ACC112 (cell line): ENCODE data around the gene SLC66A2.

Experiments used
- H2AFZ ChIP-seq: fragments of 200-600 bp; sonication (generic); one replicate; pipeline ENCODE4 v1.6.0; 2017; ENCODE audit warnings: antibody characterized with exemption, low read length; ENCODE audit not compliant: unreplicated experiment
- H3K27ac ChIP-seq: fragments of 200-600 bp; sonication (generic); 2 replicates; pipeline ENCODE4 v1.5.1; 2014; ENCODE audit warnings: low read depth, mild to moderate bottlenecking, antibody characterized with exemption, low read length, moderate library complexity
- H3K27me3 ChIP-seq: fragments of 200-600 bp; sonication (generic); 2 replicates; pipeline ENCODE4 v1.6.1; 2014; ENCODE audit warnings: mild to moderate bottlenecking, antibody characterized with exemption, low read length, moderate library complexity, mixed read lengths; ENCODE audit not compliant: insufficient read depth
- H3K36me3 ChIP-seq: fragments of 200-600 bp; sonication (generic); 2 replicates; pipeline ENCODE4 v1.6.1; 2016; ENCODE audit warnings: mild to moderate bottlenecking, antibody characterized with exemption, low read length, moderate library complexity, mixed read lengths; ENCODE audit not compliant: insufficient read depth
- H3K4me1 ChIP-seq: fragments of 200-600 bp; sonication (generic); one replicate; pipeline ENCODE4 v1.6.1; 2016; ENCODE audit warnings: low read length, mixed read lengths; ENCODE audit not compliant: insufficient read depth, unreplicated experiment, control insufficient read depth
- H3K4me3 ChIP-seq: fragments of 200-600 bp; sonication (generic); 2 replicates; pipeline ENCODE4 v1.5.1; 2014; ENCODE audit warnings: mild to moderate bottlenecking, low read depth, low read length
- H3K79me2 ChIP-seq: fragments of 200-600 bp; sonication (generic); one replicate; pipeline ENCODE4 v1.6.0; 2016; ENCODE audit warnings: low read length; ENCODE audit not compliant: control insufficient read depth, unreplicated experiment, insufficient read depth

SLC66A2 gene

GRCh38 chr18:79876497-79876896, 75.0 kb downstream of the SLC66A2 start:
- no peaks in the 10 kb centered on the region for H3K79me2 ChIP-seq
- no peaks in the 10 kb centered on the region for H3K36me3 ChIP-seq
- H3K4me3 ChIP-seq, result no peak overlapping the region
- H3K27me3 ChIP-seq, result peaks cover 22% of the 10 kb centered on the region
- no peak overlapping the region for H3K27ac ChIP-seq
- H2AFZ ChIP-seq, result no peak overlapping the region
- H3K4me1 ChIP-seq, result no peaks in the 10 kb centered on the region

DNA sequence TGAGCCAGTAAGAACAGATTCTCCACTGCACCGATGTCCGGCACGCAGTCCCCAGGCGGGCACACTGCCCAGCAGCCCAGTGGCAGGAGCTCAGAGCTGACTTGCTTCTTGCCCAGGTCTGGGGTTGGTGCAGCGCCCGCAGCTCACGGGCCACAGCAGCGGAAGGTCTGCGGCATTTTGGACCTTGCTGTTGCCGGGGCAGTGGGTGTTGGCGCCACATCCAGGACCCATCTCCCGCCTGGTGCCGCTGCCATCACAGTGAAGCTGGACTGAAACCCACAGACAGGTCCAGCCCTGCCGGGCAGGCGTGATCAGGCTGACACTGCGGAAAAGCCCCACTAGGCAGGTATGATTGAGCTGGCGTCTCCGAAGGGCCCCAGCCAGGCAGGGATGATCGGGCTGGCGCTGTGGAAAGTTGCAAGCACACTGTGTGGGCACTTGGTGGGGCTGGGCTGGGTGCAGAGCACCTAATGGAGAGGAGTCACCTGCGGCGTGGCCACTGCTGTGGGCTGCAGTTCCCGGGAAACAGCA, 75.5 kb downstream of the SLC66A2 start:
- no peaks in the 10 kb centered on the region for H3K4me1 ChIP-seq
- H3K4me3 ChIP-seq, result no peak overlapping the region
- no peaks in the 10 kb centered on the region for H3K79me2 ChIP-seq
- no peak overlapping the region for H3K27ac ChIP-seq
- H2AFZ ChIP-seq, result no peak overlapping the region
- H3K27me3 ChIP-seq, result peaks cover 22% of the 10 kb centered on the region
- H3K36me3 ChIP-seq, result no peaks in the 10 kb centered on the region

- no peak overlapping the region for H2AFZ ChIP-seq
Observed at GRCh38 chr18:79875531-79875919, 75.9 kb downstream of the SLC66A2 start.

GRCh38 chr18:79874553-79875530, 76.6 kb downstream of the SLC66A2 start:
- no peaks in the 10 kb centered on the region for H3K79me2 ChIP-seq
- no peaks in the 10 kb centered on the region for H3K36me3 ChIP-seq
- H3K4me3 ChIP-seq, result no peak overlapping the region
- no peak overlapping the region for H3K27ac ChIP-seq
- H2AFZ ChIP-seq, result no peak overlapping the region
- H3K27me3 ChIP-seq, result peaks cover 22% of the 10 kb centered on the region
- H3K4me1 ChIP-seq, result no peaks in the 10 kb centered on the region

More at GRCh38 chr18:79875531-79875919, 75.9 kb downstream of the SLC66A2 start:
- Histone ChIP-seq H3K27ac (no peak overlapping the region), H3K4me1 (no peaks in the 10 kb centered on the region), H3K4me3 (no peak overlapping the region), H3K79me2 (no peaks in the 10 kb centered on the region), H3K27me3 (peaks cover 22% of the 10 kb centered on the region), H3K36me3 (no peaks in the 10 kb centered on the region)

GRCh38 chr18:79873449-79874110, 77.9 kb downstream of the SLC66A2 start:
- Histone ChIP-seq H2AFZ (no peak overlapping the region), H3K4me1 (no peaks in the 10 kb centered on the region), H3K36me3 (no peaks in the 10 kb centered on the region), H3K79me2 (no peaks in the 10 kb centered on the region), H3K27me3 (peaks cover 22% of the 10 kb centered on the region), H3K4me3 (no peak overlapping the region), H3K27ac (no peak overlapping the region)

DNA sequence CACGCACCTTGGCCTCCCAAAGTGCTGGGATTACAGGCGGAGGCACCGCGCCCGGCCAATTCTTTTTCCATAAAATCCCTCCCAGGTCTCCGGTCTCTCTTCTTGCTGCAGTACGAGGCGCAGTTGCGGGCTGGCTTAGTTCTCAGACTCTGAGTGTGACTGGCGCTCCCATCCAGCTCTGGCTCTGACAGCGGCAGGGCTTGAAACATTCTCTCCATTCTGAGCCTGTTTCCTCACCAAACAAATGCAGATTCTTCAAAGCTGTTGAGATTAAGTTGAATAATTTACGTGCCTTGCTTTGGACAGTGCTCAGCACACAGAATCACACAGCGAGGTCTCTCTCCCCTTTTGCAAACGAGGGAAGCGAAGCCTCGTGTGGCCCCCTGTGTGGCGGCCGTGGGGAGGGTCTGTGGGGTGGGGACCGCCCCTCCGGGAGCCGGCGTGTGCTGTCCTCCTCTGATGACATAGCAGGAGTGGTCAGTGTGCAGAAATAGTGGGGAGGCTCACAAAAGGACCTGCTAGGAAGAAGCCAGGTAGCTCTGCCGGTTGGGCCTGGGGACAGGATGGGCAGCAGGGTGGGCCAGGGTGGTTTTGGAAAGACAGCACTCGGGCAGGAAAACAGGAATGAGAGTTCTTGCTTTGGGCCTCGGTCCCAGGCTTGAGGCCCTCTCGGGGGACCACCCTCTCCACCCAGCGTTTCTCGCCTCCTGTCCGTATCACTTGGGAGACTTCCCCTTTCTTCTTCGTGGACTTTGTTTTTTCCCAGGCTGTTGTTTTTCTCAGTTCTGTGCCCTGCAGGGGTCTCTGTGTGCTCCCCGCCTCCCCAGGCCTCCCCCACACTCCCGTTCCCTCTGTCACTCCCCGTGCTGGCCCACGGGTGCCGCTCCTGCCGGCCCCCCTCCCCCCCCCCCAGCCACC, 78.7 kb downstream of the SLC66A2 start:
- no peak overlapping the region for H3K27ac ChIP-seq
- H3K4me1 ChIP-seq, result no peaks in the 10 kb centered on the region
- H3K36me3 ChIP-seq, result no peaks in the 10 kb centered on the region
- H3K27me3 ChIP-seq, result peaks cover 22% of the 10 kb centered on the region
- no peak overlapping the region for H3K4me3 ChIP-seq
- no peaks in the 10 kb centered on the region for H3K79me2 ChIP-seq
- H2AFZ ChIP-seq, result no peak overlapping the region

DNA sequence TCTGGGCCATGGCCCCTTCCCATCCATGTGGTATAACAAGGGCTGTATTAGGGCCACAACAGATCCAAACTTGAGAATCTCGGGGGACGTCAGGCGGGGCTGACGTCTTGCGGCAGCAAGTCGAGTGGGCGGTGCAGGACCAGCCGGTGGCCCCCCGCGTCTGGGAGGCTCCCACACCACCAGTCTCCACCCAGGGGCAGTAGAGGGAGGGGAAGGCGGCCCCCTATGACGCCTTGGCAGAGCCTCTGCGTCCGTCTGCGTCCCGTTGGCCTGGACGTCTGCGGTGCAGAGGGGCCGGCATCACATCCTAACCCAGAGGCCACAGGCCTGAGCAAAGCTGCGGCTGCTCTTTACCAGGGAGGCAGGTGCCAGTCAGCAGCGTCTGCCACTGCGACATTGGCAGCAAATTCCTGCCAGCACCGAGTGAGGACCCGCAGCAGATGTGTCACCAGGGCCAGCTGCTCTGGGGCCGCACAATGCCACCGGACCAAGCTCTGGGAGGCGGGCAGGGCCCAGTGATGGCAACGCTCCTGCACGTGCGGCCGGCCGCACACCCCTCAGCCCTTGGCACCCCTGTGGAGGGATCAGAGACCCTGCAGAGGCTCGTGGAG, 79.9 kb downstream of the SLC66A2 start:
- H3K27me3 ChIP-seq, result peaks cover 15% of the 10 kb centered on the region
- H3K79me2 ChIP-seq, result no peaks in the 10 kb centered on the region
- no peaks in the 10 kb centered on the region for H3K4me1 ChIP-seq
- H2AFZ ChIP-seq, result no peak overlapping the region
- no peak overlapping the region for H3K27ac ChIP-seq
- no peaks in the 10 kb centered on the region for H3K36me3 ChIP-seq
- H3K4me3 ChIP-seq, result no peak overlapping the region

GRCh38 chr18:79871026-79871390, 80.4 kb downstream of the SLC66A2 start:
- no peak overlapping the region for H3K27ac ChIP-seq
- no peak overlapping the region for H2AFZ ChIP-seq
- peaks cover 15% of the 10 kb centered on the region for H3K27me3 ChIP-seq
- H3K79me2 ChIP-seq, result no peaks in the 10 kb centered on the region
- no peaks in the 10 kb centered on the region for H3K4me1 ChIP-seq
- H3K4me3 ChIP-seq, result no peak overlapping the region
- no peaks in the 10 kb centered on the region for H3K36me3 ChIP-seq

DNA sequence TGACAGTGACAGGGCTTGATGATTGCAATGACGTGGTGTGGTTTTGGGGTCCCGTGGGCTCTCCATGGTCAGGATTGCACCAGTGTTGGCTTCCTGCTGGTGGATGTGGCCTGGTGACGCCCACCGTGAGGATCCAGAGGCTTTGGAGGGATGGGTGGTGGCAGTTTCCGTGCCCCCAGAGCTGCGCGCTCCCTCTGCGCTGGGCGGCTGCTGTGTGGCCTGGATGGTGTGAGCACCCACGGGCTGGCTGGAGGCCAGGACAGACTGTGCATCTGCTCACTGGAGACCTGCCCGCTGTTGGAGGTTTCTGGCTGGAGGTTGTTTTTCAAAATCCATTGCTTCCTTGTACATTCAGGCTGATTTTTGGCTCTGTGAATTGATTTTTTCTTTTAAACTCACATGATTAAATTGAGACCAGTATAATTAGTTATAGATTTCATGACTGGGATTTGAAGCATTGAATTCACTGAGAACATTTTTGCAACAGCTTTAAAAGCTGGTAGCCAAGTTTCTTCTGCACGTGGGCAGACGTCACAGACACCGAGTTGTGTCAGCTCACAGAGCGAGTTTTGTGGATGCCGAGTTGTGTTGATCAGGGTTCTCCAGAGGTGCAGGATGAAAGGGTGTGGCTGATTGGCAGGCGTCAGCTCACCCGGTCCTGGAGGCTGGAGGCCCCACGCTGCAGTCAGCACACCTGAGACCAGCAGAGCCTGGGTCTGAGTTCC, 81.0 kb downstream of the SLC66A2 start:
- no peaks in the 10 kb centered on the region for H3K36me3 ChIP-seq
- no peaks in the 10 kb centered on the region for H3K4me1 ChIP-seq
- peaks cover 15% of the 10 kb centered on the region for H3K27me3 ChIP-seq
- no peak overlapping the region for H3K27ac ChIP-seq
- no peak overlapping the region for H3K4me3 ChIP-seq
- no peak overlapping the region for H2AFZ ChIP-seq
- H3K79me2 ChIP-seq, result no peaks in the 10 kb centered on the region
